ENCODE results near the gene PNKD.

GRCh38 chr2:218296847-218297246 is 26.5 kb downstream of the PNKD start:
- no peak for TF ChIP-seq POLR2AphosphoS5 (IDR thresholded peaks at IDR 0.05; ENCODE audit: low read depth, low read length)
- TF ChIP-seq TAF1 (IDR thresholded peaks at IDR 0.05; ENCODE audit: low read depth, low read length): no peak
- TF ChIP-seq POLR2A (IDR thresholded peaks at IDR 0.05; ENCODE audit: low read depth, low read length): no peak
- TF ChIP-seq SPI1 (IDR thresholded peaks at IDR 0.05; ENCODE audit: low read depth, low read length): no peak

Measured in GM12891 (cell line).